Stimulated activated memory B cell treated with anti-CD40 and anti-IgM and Interleukin-4, amounts not matched to agents 10 μg/mL and 1 μg/mL and 100 μg/mL, for 72 hours (primary cell): ENCODE data around the gene PNPT1.
"Not testable (repeated sequence)": the region's sequence is repeated elsewhere in the genome, so short reads cannot be mapped to it uniquely, and the experiment has no call there.

Experiments used
- ATAC-seq: fragments of 150-1000 bp; cut with Tn5 transposase; 2 replicates; pipeline ENCODE4 v1.10.0; 2021
- H3K27ac Mint-ChIP-seq: one replicate; pipeline ENCODE4 v1.8.0; 2022; ENCODE audit warnings: mild to moderate bottlenecking, mixed read lengths
- H3K27me3 Mint-ChIP-seq: one replicate; pipeline ENCODE4 v1.8.0; 2022; ENCODE audit warnings: mixed read lengths
- H3K36me3 Mint-ChIP-seq: one replicate; pipeline ENCODE4 v1.8.0; 2022; ENCODE audit warnings: mixed read lengths
- H3K4me1 Mint-ChIP-seq: one replicate; pipeline ENCODE4 v1.8.0; 2022; ENCODE audit warnings: mixed read lengths
- H3K4me3 Mint-ChIP-seq: one replicate; pipeline ENCODE4 v1.8.0; 2022; ENCODE audit warnings: mild to moderate bottlenecking, moderate library complexity, mixed read lengths
- H3K9me3 Mint-ChIP-seq: one replicate; pipeline ENCODE4 v1.8.0; 2022; ENCODE audit warnings: mixed read lengths

The PNPT1 gene

GRCh38 chr2:55618275-55619055, 75.2 kb downstream of the PNPT1 start:
- Mint-ChIP-seq H3K4me3 (no peak overlapping the region), H3K27ac (no peak overlapping the region), H3K36me3 (peaks cover 18% of the 10 kb centered on the region), H3K27me3 (no peaks in the 10 kb centered on the region), H3K9me3 (no peaks in the 10 kb centered on the region), H3K4me1 (peaks cover 27% of the 10 kb centered on the region)
- peak; percentile 34 for ATAC-seq

GRCh38 chr2:55618025-55618274, 75.7 kb downstream of the PNPT1 start:
- H3K9me3 Mint-ChIP-seq: no peaks in the 10 kb centered on the region

GRCh38 chr2:55617175-55618024, 76.2 kb downstream of the PNPT1 start, which contains the start of gene PPP4R3B:
PPP4R3B (minus strand) TSS chr2:55617622; CDS start chr2:55617285, 337 bp downstream.
- peaks cover 16% of the 10 kb centered on the region for H3K4me1 Mint-ChIP-seq
- peak; percentile 97 for ATAC-seq
- no peak within 1 kb of the TSS for H3K4me3 Mint-ChIP-seq
- no peaks in the 10 kb centered on the region for H3K27me3 Mint-ChIP-seq
- no peaks in the 10 kb centered on the region for H3K9me3 Mint-ChIP-seq
- H3K36me3 Mint-ChIP-seq: peaks cover 18% of the 10 kb centered on the region
- H3K27ac Mint-ChIP-seq: no peak within 1 kb of the TSS

More at GRCh38 chr2:55618025-55618274, 75.7 kb downstream of the PNPT1 start:
- Mint-ChIP-seq H3K27ac (no peak overlapping the region), H3K4me1 (peaks cover 22% of the 10 kb centered on the region), H3K27me3 (no peaks in the 10 kb centered on the region), H3K4me3 (no peak overlapping the region), H3K36me3 (peaks cover 18% of the 10 kb centered on the region)
- ATAC-seq: no peak

- Mint-ChIP-seq H3K36me3 (peaks cover 18% of the 10 kb centered on the region), H3K4me1 (peaks cover 12% of the 10 kb centered on the region)
- peak; percentile 6 for ATAC-seq
These were observed 77.0 kb downstream of the PNPT1 start for GRCh38 chr2:55616551-55617174.

GRCh38 chr2:55611997-55612396, 81.6 kb downstream of the PNPT1 start:
- Mint-ChIP-seq H3K4me3 (no peak overlapping the region), H3K9me3 (no peaks in the 10 kb centered on the region), H3K36me3 (peaks cover 20% of the 10 kb centered on the region), H3K27ac (no peak overlapping the region), H3K27me3 (no peaks in the 10 kb centered on the region), H3K4me1 (peaks cover 33% of the 10 kb centered on the region)
- ATAC-seq: no peak

More at GRCh38 chr2:55616551-55617174, 77.0 kb downstream of the PNPT1 start:
- Mint-ChIP-seq H3K27me3 (no peaks in the 10 kb centered on the region), H3K9me3 (no peaks in the 10 kb centered on the region), H3K4me3 (no peak overlapping the region), H3K27ac (no peak overlapping the region)

- Mint-ChIP-seq H3K9me3 (no peaks in the 10 kb centered on the region), H3K4me1 (peaks cover 35% of the 10 kb centered on the region), H3K36me3 (peaks cover 20% of the 10 kb centered on the region), H3K27ac (peak overlapping the region; percentile 31), H3K27me3 (no peaks in the 10 kb centered on the region), H3K4me3 (no peak overlapping the region)
- ATAC-seq: no peak
These were observed 82.5 kb downstream of the PNPT1 start for GRCh38 chr2:55610954-55611743.

- Mint-ChIP-seq H3K9me3 (no peaks in the 10 kb centered on the region), H3K4me3 (no peak overlapping the region), H3K27ac (peak overlapping the region; percentile 31), H3K27me3 (no peaks in the 10 kb centered on the region), H3K36me3 (peaks cover 20% of the 10 kb centered on the region), H3K4me1 (peaks cover 29% of the 10 kb centered on the region)
- ATAC-seq: no peak
These were observed 83.6 kb downstream of the PNPT1 start for GRCh38 chr2:55609938-55610578.

GRCh38 chr2:55609193-55609794, 84.3 kb downstream of the PNPT1 start:
- Mint-ChIP-seq H3K4me1 (peaks cover 34% of the 10 kb centered on the region), H3K4me3 (no peak overlapping the region), H3K27ac (no peak overlapping the region), H3K9me3 (no peaks in the 10 kb centered on the region), H3K27me3 (no peaks in the 10 kb centered on the region), H3K36me3 (peaks cover 17% of the 10 kb centered on the region)
- ATAC-seq: no peak

GRCh38 chr2:55607717-55608116, 85.9 kb downstream of the PNPT1 start:
- peaks cover 36% of the 10 kb centered on the region for H3K4me1 Mint-ChIP-seq
- H3K27me3 Mint-ChIP-seq: no peaks in the 10 kb centered on the region
- H3K27ac Mint-ChIP-seq: no peak overlapping the region
- H3K4me3 Mint-ChIP-seq: no peak overlapping the region
- no peaks in the 10 kb centered on the region for H3K9me3 Mint-ChIP-seq
- ATAC-seq: no peak
- H3K36me3 Mint-ChIP-seq: peaks cover 13% of the 10 kb centered on the region

GRCh38 chr2:55604027-55604565, 89.5 kb downstream of the PNPT1 start:
- H3K4me1 Mint-ChIP-seq: peaks cover 42% of the 10 kb centered on the region
- no peaks in the 10 kb centered on the region for H3K9me3 Mint-ChIP-seq
- no peaks in the 10 kb centered on the region for H3K27me3 Mint-ChIP-seq
- no peak for ATAC-seq
- H3K36me3 Mint-ChIP-seq: peaks cover 30% of the 10 kb centered on the region
- H3K27ac Mint-ChIP-seq: no peak overlapping the region
- no peak overlapping the region for H3K4me3 Mint-ChIP-seq

GRCh38 chr2:55601849-55602248, 91.8 kb downstream of the PNPT1 start:
- no peaks in the 10 kb centered on the region for H3K9me3 Mint-ChIP-seq
- H3K27ac Mint-ChIP-seq: no peak overlapping the region
- peaks cover 40% of the 10 kb centered on the region for H3K36me3 Mint-ChIP-seq
- H3K4me3 Mint-ChIP-seq: no peak overlapping the region
- ATAC-seq: no peak
- peaks cover 28% of the 10 kb centered on the region for H3K4me1 Mint-ChIP-seq
- no peaks in the 10 kb centered on the region for H3K27me3 Mint-ChIP-seq

- peaks cover 53% of the 10 kb centered on the region for H3K36me3 Mint-ChIP-seq
- no peak overlapping the region for H3K27ac Mint-ChIP-seq
- H3K4me1 Mint-ChIP-seq: peaks cover 20% of the 10 kb centered on the region
- ATAC-seq: no peak
- H3K27me3 Mint-ChIP-seq: no peaks in the 10 kb centered on the region
- H3K9me3 Mint-ChIP-seq: no peaks in the 10 kb centered on the region
- no peak overlapping the region for H3K4me3 Mint-ChIP-seq
These were observed 95.4 kb downstream of the PNPT1 start for GRCh38 chr2:55598056-55598795.

- H3K4me3 Mint-ChIP-seq, H3K9me3 Mint-ChIP-seq, H3K27ac Mint-ChIP-seq, H3K27me3 Mint-ChIP-seq, ATAC-seq: not testable (repeated sequence)
- Mint-ChIP-seq H3K36me3 (peaks cover 49% of the 10 kb centered on the region), H3K4me1 (peaks cover 20% of the 10 kb centered on the region)
These were observed 96.8 kb downstream of the PNPT1 start for GRCh38 chr2:55596795-55597194.
